HPDE6-E6E7 (cell line): Measurements from ENCODE around the gene GLRX3.

ENCODE experiments used
- DNase-seq: peaks from one replicate; pipeline ENCODE4 v3.0.0; 2011; ENCODE audit warnings: missing footprints; ENCODE audit errors: extremely low spot score

GLRX3 gene

GRCh38 chr10:130206216-130206737 lies 70.1 kb downstream of the GLRX3 start:
- no peak for DNase-seq

GRCh38 chr10:130207205-130207604 lies 71.0 kb downstream of the GLRX3 start:
- no peak for DNase-seq

- no peak for DNase-seq
These were observed 72.6 kb downstream of the GLRX3 start for GRCh38 chr10:130208807-130209206.

- no peak for DNase-seq
These were observed 76.6 kb downstream of the GLRX3 start for GRCh38 chr10:130212746-130213145.

GRCh38 chr10:130213286-130214080 lies 77.3 kb downstream of the GLRX3 start:
- DNase-seq, result no peak

- no peak for DNase-seq
These were observed 78.2 kb downstream of the GLRX3 start for GRCh38 chr10:130214431-130214830.

- DNase-seq, result no peak
These were observed 79.2 kb downstream of the GLRX3 start for GRCh38 chr10:130215151-130215930.

GRCh38 chr10:130215931-130216231 lies 79.7 kb downstream of the GLRX3 start:
- DNase-seq, result no peak

GRCh38 chr10:130218181-130218641 lies 82.0 kb downstream of the GLRX3 start:
- DNase-seq, result no peak

- no peak for DNase-seq
These were observed 82.7 kb downstream of the GLRX3 start for GRCh38 chr10:130218936-130219335.

- no peak for DNase-seq
These were observed 84.3 kb downstream of the GLRX3 start for GRCh38 chr10:130220251-130221185.

GRCh38 chr10:130221456-130222375 lies 85.5 kb downstream of the GLRX3 start:
- DNase-seq, result no peak

GRCh38 chr10:130222381-130222780 lies 86.2 kb downstream of the GLRX3 start:
- no peak for DNase-seq

- DNase-seq, result no peak
These were observed 88.0 kb downstream of the GLRX3 start for GRCh38 chr10:130224228-130224627.

- DNase-seq, result no peak
These were observed 89.8 kb downstream of the GLRX3 start for GRCh38 chr10:130226012-130226411.

- DNase-seq, result no peak
These were observed 91.7 kb downstream of the GLRX3 start for GRCh38 chr10:130227883-130228282.
